KG1 (cell line): Measurements from ENCODE around the gene FOXN3.

Source experiments
- DNase-seq: peaks from one replicate; lab custom pipeline; 2025; lab: John Stamatoyannopoulos, UW

FOXN3 gene

GRCh38 chr14:89331398-89331797 is 85.6 kb downstream of the FOXN3 start:
- no peak for DNase-seq

- DNase-seq: no peak
Measured at GRCh38 chr14:89330236-89331002, 86.6 kb downstream of the FOXN3 start.

GRCh38 chr14:89327771-89328212 is 89.2 kb downstream of the FOXN3 start:
- DNase-seq: no peak

- DNase-seq: no peak
Measured at GRCh38 chr14:89325959-89326358, 91.1 kb downstream of the FOXN3 start.

GRCh38 chr14:89325299-89325883 is 91.6 kb downstream of the FOXN3 start:
- no peak for DNase-seq

GRCh38 chr14:89324501-89325298 is 92.3 kb downstream of the FOXN3 start:
- no peak for DNase-seq

GRCh38 chr14:89320381-89321000 is 96.5 kb downstream of the FOXN3 start:
- DNase-seq: no peak

- no peak for DNase-seq
Measured at GRCh38 chr14:89319687-89320086, 97.3 kb downstream of the FOXN3 start.

GRCh38 chr14:89317051-89317691 is 99.9 kb downstream of the FOXN3 start:
- DNase-seq: no peak

GRCh38 chr14:89315493-89316470 is 101.3 kb downstream of the FOXN3 start:
- no peak for DNase-seq

GRCh38 chr14:89314274-89314673 is 102.8 kb downstream of the FOXN3 start:
- DNase-seq: no peak

GRCh38 chr14:89312932-89313331 is 104.1 kb downstream of the FOXN3 start:
- no peak for DNase-seq

- no peak for DNase-seq
Measured at GRCh38 chr14:89310211-89310610, 106.8 kb downstream of the FOXN3 start.

- no peak for DNase-seq
Measured at GRCh38 chr14:89309670-89310177, 107.3 kb downstream of the FOXN3 start.

- no peak for DNase-seq
Measured at GRCh38 chr14:89308232-89308959, 108.6 kb downstream of the FOXN3 start.

GRCh38 chr14:89307409-89307808 is 109.6 kb downstream of the FOXN3 start:
- DNase-seq: no peak

- DNase-seq: no peak
Measured at GRCh38 chr14:89304972-89305703, 111.9 kb downstream of the FOXN3 start.

GRCh38 chr14:89304561-89304960 is 112.5 kb downstream of the FOXN3 start:
- DNase-seq: no peak
